HG02642 (cell line): ENCODE results near the gene CTSG.
A peak's percentile ranks its signal among the peaks of the same experiment; 100 is the strongest.
"Not testable (repeated sequence)": the region's sequence is repeated elsewhere in the genome, so short reads cannot be mapped to it uniquely, and the experiment has no call there.

Source experiments
- ATAC-seq: cut with Tn5 transposase; IDR thresholded peaks from one replicate; pipeline ENCODE4 v1.9.1; 2021; ENCODE audit warnings: mild to moderate bottlenecking; ENCODE audit not compliant: unreplicated experiment, poor library complexity

CTSG gene, protein sequence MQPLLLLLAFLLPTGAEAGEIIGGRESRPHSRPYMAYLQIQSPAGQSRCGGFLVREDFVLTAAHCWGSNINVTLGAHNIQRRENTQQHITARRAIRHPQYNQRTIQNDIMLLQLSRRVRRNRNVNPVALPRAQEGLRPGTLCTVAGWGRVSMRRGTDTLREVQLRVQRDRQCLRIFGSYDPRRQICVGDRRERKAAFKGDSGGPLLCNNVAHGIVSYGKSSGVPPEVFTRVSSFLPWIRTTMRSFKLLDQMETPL

DNA sequence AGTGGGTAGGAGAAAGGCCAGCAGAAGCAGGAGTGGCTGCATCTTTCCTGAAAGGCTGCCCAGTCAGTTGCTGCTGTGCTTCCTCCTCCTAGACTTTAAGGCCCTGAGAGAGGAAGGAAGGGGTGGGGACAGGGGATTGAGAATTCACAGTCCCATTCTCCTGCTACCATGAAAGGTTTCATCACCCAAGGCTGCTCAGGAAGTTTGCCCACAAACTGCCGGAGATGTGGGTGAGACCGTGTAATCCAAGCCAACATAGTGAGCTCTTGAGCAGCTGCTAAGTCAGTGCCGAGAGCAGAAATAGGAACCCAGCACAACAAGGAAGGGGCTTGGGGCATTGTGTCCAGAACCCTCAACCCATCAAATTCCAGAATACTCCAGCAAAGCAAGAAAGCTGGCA is at the start of gene CTSG:
Gene CTSG (minus strand): TSS at position 69 of the 400 bp plus-strand sequence. CDS start 27 bp downstream, at position 42.
- ATAC-seq, result no peak

DNA sequence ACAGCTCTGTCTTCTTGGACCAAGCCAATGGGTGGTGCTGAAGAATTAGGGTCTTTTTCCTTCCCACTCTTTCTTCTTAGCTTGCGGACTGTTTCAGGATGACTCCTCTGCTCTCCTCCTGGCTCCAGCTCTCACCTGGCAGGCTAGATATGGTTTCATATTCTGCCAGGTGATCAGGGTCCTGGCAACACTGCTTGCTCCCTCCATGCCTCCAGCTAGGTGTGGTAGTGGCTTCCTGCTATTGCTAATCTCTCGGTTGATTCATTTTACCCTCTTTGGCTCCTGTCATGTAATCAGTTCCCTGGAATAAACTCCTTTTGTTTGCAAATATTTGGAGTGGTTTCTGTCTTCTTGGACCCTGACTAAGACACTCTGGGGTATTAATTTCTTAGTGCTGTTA is 37.7 kb upstream of the CTSG start:
- ATAC-seq, result no peak

DNA sequence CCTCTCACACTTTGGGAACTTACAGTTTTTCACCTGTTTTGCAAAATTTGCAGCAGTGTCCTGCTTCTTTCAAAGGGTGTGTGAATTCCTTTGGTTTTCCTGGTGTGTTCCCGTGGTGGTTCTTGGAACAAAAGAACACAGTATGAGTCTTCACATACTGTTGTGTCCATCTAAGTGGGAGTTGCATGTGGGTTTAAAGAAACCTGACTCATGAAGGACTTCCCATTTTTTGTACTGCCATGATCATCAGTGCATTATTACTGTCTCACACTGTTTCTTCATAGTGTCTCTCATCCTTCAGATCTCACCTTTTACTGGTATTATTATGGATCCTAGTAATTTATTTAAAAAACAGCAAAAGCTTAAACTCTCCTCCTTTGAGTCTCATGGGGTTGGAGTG is 37.2 kb upstream of the CTSG start:
- ATAC-seq, result no peak

DNA sequence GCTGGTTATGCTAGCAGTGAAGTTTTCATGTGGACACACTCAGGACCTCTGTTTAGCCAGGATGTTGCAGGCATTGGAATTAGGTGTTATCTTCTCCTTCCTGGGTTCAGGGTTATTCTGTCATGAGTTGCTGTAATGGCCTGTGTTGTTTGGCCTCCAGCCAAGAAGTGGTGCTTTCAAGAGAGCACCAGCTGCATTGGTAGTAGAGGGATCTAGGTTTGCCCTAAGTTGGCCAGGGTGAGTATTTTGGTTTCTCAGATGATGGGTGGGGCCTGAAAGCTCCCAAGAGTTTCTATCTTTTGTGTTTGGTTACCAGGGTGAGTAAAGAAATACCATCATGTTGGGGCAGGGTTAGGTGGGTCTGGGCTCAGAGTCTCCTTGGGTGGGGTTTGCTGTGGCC is 36.1 kb upstream of the CTSG start:
- ATAC-seq, result no peak

DNA sequence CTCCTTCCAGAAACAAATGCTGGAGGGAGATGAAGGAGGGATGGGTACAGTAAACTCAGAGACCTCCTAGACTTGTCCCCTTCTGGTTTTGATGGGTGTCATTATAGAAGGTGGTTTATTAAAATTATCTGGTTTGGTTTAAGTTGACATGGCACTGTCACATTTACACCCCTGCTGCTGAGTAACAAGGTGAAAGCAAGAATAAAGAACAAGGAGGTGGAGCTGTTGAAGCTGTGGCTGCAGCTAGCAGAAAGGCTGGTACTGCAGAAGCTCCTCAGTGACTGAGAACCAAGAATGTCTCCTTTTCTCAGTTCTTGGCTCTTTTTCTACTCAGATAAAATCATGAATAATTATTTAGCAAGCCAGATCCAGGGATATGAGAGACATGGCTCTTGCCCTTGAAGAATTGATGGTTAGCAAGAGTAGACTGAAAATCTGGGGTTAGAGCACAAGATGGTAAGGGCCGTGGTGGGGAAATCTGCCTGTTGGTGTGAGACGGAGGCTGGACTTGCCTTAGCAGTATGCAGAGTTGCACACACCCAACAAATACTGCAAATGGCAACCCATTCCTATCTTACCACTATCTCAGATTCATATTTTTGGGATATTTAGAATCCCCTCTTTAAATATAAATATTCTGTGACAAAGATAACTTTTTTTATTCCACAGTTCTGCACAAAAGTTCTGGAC is 33.8 kb upstream of the CTSG start, which contains the start of gene GZMH:
Gene GZMH (minus strand): TSS at position 31 of the 690 bp plus-strand sequence. CDS start 72 bp downstream, outside the sequence.
- ATAC-seq, result no peak

DNA sequence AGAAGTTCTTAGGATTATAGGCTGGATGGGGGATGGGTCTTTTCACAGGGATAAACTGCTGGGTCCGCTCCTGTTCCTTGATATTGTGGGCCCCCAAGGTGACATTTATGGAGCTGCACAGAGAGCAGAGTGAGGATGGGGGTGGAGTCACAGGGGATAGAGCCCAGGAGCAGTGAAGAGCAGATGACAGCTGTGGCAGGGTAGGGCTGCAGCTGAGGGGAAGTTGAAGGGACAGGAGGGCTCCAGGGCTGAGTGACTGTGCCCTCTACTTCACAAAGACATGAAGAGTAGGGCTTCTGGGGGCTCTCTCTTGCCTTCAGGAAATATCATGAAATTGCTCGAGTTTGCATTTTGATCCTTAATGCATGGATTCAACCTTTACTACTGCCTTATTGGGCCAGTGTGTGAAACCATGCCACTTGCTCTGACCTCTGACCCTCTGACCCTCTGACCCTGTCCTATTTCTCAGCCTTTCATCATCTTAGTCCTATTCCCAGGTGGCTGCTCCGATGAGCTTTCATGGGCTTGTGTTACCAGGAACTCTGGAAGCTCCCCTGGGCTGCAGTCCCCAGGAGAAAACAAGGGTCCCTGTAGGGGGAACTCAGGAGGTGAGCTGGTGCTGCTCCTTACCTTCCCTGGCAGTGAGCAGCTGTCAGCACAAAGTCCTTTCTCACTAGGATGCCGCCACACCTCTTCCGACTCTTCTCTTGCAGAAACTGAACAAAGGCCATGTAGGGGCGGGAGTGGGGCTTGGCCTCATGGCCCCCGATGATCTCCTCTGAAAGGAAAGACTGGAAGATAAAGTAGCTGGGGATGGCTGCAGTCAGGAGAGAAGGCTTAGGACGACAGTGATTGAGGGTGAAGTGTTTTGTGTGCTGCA is 31.8 kb upstream of the CTSG start:
- no peak for ATAC-seq

DNA sequence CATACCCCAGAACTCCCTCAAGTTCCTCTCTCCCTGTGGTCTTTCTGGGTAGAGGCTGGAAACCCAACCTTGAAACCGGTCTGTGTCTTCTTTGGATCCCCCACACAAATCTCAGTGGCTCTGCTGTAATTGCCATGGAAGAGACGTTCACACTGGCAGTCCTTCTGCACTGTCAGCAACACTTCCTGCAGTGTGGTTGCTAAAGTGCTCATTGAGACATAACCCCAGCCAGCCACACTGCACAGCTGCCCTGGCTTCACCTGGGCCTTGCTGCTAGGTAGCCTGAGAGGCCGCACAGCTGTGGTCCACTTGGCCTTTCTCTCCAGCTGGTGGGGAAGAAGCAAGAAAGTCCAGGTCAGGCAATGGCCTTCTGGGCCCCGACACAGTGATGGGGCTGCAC is 31.0 kb upstream of the CTSG start:
- no peak for ATAC-seq

DNA sequence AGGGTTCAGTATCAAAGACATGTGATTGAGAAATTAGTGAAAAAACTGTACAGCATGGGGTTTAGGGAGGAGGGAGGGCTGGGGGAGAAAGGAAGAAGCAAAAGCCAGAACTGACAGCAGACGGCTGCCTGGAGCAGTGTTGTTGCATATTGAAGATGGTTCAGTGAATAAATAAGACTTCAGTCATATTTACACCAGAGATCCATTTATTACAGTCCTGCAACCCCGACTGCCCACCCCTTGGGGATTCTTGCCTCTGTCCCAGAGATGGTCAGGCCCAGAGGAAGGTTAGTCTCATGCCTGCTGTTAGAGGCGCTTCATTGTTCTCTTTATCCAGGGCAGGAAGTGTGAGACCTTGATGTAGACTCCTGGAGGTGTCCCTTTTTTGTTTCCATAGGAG is 30.2 kb upstream of the CTSG start:
- ATAC-seq, result no peak

DNA sequence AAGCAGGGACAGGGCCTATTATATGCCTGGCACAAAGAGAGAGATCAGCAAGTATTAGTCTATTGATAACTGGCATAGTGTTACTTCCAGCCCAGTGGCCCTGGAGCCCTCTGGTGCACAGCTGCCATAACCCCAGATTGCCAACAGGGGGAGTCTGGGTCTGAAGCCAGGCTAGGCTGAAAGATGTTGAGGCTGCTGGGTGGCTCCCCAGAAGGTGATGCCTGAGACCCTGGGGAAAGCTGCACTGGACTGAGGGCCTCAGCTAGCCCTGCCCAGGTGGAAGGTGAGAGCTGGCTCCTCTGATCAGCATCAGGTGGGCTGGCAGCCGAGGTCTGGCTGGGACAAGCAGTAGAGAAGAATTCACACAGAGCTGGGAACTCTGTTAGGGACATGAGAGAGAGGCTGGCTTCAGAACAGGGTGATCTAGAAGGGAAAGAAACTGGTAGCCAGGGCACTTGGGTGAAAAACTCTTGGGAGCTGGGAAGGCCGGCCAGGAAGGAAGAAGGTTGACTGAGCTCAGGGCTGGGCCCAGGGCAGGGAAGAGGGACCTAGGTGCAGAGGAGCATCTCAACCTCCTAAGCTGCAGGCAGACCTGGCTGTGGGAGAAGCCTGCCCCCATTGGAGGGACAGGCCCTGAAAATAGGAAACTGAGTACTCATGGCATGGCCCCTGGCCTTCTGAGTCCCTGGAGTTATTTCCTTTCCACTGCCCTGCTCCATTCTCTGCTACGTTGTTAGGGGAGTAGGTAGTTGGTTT is 29.6 kb upstream of the CTSG start:
- ATAC-seq, result peak; percentile 92

DNA sequence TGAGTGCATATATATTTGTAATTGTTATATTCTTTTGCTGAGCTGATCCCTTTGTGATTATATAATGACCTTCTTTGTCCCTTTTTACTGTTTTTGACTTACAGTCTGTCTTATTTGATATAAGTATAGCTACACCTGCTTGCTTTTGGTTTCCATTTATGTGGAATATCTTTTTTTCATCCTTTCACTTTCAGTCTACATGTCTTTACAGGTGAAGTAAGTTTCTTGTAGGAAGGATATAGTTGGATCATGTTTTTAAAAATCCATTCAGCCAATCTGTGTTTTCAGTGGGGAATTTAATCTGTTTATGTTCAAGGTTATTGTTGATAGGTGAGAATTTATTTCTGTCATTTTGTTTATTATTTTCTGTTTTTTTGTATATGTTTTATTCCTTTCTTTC is 21.4 kb upstream of the CTSG start:
- no peak for ATAC-seq

DNA sequence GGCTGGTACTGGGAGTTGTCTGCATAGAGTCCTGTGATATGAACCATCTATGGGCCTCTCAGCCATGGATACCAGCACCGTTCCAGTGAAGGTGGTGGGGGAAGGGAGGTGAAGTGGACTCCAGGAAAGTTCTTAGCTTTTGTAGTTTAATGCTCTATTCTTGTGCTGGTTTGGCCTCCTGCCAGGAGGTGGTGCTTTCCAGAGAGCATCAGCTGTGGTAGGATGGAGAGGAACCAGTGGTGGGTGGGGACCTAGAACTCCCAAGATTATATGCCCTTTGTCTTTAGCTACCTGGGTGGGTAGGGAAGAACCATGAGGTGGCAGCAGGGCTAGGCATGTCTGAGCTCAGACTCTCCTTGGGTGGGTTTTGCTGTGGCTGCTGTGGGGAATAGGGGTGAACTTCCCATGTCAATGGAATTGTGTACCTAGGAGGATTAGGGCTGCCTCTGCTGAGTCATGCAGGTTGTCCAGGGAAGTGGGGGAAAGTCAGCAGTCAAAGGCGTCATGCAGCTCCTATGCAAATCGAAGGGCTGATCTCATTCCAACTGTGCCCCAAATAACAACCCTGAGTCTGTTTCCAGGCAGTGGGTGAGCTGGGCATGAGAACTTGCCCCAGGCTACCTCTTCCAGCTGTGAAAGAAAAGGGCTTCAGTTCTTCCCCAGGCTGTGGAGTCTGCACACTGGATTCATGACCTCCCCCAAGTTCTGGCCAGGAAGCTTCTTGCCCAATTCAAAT is 19.2 kb upstream of the CTSG start:
- ATAC-seq, result no peak

DNA sequence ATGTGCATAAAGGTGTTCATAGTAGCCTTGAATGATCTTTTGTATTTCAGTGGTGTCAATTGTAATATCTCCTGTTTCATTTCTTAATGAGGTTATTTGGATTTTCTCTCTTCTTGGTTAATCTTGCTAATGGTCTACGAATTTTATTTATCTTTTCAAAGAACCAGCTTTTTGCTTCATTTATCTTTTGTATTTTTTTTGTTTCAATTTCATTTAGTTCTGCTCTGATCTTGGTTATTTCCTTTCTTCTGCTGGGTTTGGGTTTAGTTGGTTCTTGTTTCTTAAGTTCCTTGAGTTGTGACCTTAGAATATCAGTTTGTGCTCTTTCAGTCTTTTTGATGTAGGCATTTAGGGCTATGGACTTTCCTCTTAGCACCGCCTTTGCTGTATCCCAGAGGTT is 15.0 kb upstream of the CTSG start:
- not testable (repeated sequence) for ATAC-seq

DNA sequence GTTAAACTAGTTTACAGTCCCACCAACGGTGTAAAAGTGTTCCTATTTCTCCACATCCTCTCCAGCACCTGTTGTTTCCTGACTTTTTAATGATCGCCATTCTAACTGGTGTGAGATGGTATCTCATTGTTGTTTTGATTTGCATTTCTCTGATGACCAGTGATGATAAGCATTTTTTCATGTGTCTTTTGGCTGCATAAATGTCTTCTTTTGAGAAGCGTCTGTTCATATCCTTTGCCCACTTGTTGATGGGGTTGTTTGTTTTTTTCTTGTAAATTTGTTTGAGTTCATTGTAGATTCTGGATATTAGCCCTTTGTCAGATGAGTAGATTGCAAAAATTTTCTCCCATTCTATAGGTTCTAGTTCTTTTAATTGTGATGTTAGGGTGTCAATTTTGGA is 8.4 kb upstream of the CTSG start:
- not testable (repeated sequence) for ATAC-seq

DNA sequence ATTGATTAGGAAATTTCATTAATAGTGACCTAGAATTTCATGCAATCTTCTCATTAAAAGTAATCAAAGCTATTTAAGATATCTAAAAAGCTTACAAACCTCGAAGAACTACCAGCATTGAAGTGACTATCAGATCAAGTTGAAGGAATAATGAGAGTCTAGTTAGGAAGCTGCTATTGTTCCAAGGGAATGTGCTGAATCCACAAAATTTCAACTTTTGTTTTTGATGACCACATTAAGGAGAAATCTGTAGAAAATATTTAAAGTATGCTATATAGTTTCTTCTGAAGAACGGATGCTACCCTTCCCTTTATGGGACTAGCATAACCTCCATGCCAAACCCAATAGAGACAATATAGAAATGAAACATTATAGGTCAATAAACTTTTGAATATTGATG is 2.5 kb upstream of the CTSG start:
- no peak for ATAC-seq

DNA sequence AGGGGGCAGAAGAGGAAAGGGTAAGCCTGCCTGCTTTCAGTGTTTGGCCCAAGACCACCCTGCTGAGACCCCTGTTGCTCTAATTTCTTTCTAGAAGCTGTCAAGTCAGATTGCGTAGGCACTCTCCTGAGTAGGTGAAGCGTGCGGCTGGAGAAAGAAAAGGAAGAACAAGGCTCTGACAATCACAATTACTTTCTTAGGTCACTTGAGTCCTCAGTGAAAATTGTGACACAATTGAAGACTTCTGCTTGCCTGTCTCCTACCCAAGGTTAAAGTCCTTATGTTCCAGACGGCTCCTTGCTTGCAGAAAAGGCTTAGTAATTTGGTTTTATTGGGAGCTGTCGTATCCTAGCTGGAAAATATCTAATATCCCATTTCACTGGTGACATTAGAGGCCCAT is 721 bp upstream of the CTSG start:
- ATAC-seq, result no peak

DNA sequence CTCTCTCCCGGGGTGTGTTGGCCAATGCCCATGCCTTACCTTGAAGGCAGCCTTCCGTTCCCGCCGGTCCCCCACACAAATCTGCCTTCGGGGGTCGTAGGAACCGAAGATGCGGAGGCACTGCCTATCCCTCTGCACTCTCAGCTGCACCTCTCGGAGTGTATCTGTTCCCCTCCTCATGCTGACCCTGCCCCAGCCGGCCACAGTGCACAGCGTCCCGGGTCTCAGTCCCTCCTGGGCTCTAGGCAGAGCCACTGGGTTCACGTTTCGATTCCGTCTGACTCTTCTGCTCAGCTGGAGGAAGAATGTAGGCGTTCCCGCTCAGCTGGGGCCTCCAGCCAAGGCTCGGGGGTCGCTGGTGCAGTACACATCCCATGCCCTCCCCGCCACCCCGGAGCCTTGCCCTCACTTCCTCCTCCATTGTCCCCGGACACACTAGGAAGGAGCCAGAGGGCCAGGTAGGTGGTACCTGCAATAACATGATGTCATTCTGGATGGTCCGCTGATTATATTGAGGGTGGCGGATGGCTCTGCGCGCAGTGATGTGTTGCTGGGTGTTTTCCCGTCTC is 1.8 kb downstream of the CTSG start:
- no peak for ATAC-seq

DNA sequence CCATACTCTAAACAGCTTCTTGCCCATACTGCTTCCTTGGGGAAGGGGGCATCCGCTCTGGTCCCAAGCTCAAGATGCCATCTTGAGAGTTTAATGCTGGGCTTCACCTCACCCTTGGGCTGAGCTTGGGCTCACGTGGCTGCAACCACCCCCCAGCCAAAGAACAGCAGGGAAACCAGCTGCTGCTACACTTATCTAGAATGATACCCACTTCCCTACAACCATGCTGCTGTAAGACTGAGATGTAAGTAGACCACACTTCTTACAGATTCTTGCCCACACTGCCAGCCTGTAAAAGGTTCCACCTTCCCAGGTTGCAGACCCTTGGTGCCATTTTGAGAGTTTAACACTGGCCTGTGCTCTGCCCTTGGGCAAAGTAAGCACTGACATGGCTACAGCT is 9.7 kb downstream of the CTSG start:
- no peak for ATAC-seq

DNA sequence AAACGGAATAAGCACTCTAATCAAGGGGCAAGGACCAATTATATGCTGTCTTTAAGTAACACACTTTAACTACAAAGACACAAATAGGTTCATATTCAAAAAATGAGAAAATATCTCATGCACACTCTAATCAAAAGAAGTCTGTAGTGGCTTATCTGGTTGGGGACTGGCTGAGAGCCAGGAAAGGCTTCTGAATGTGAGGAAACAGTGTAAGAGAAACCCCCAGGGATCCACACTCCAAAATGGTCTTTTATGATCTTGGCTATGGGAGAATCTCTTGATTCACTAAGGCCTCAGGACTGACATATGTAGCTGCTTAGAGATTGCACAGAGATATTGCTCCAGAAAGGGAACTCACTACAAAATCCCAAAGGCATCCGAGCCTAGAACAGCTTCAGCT is 10.3 kb downstream of the CTSG start:
- ATAC-seq, result no peak

DNA sequence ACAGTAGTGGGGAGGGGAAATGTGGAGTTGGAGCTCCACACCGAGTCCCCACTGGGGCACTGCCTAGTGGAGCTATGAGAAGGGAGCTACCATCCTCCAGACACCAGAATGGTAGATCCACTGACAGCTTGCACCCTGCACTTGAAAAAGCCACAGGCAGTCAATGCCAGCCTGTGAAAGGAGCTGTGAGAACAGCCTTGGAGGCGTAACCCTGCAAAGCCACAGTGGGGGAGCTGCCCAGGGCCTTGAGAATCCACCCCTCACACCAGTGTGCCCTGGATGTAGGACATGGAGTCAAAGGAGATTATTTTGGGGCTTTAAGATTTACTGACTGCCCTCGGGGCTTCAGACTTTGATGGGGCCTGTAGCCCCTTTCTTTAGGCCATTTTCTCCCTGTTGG is 12.5 kb downstream of the CTSG start:
- no peak for ATAC-seq
